ENCODE results near the gene FCHSD2.

Gene FCHSD2

GRCh38 chr11:73142128-73142377 lies at the start of gene FCHSD2:
TSS of gene FCHSD2 (minus strand) at chr11:73142318. CDS start at chr11:73141877, 441 bp downstream.
- DNase-seq = no peak

- DNase-seq = no peak
Measured at GRCh38 chr11:73191151-73191550, 49.0 kb upstream of the FCHSD2 start.

- no peak for DNase-seq
Measured at GRCh38 chr11:73190557-73190885, 48.4 kb upstream of the FCHSD2 start.

GRCh38 chr11:73189723-73190556 lies 47.8 kb upstream of the FCHSD2 start:
- no peak for DNase-seq

GRCh38 chr11:73189315-73189714 lies 47.2 kb upstream of the FCHSD2 start:
- DNase-seq = no peak

- no peak for DNase-seq
Measured at GRCh38 chr11:73188301-73188700, 46.2 kb upstream of the FCHSD2 start.

- DNase-seq = no peak
Measured at GRCh38 chr11:73187854-73188253, 45.7 kb upstream of the FCHSD2 start.

GRCh38 chr11:73186886-73187285 lies 44.8 kb upstream of the FCHSD2 start:
- DNase-seq = no peak

- no peak for DNase-seq
Measured at GRCh38 chr11:73186294-73186850, 44.3 kb upstream of the FCHSD2 start.

GRCh38 chr11:73185680-73186293 lies 43.7 kb upstream of the FCHSD2 start:
- DNase-seq = no peak

- peak; percentile 24 for DNase-seq
Measured at GRCh38 chr11:73184953-73185671, 43.0 kb upstream of the FCHSD2 start.

GRCh38 chr11:73182824-73183321 lies 40.8 kb upstream of the FCHSD2 start:
- DNase-seq = no peak

- no peak for DNase-seq
Measured at GRCh38 chr11:73178681-73179080, 36.6 kb upstream of the FCHSD2 start.

- DNase-seq = peak; percentile 64
Measured at GRCh38 chr11:73177778-73178539, 35.8 kb upstream of the FCHSD2 start.

GRCh38 chr11:73177380-73177777 lies 35.3 kb upstream of the FCHSD2 start:
- no peak for DNase-seq

GRCh38 chr11:73176874-73177155 lies 34.7 kb upstream of the FCHSD2 start:
- no peak for DNase-seq

- DNase-seq = no peak
Measured at GRCh38 chr11:73176145-73176873, 34.2 kb upstream of the FCHSD2 start.

GRCh38 chr11:73175551-73176144 lies 33.5 kb upstream of the FCHSD2 start:
- DNase-seq = no peak

GRCh38 chr11:73174495-73174791 lies 32.3 kb upstream of the FCHSD2 start:
- DNase-seq = no peak

GRCh38 chr11:73173755-73174494 lies 31.8 kb upstream of the FCHSD2 start:
- no peak for DNase-seq

GRCh38 chr11:73172992-73173656 lies 31.0 kb upstream of the FCHSD2 start:
- no peak for DNase-seq
